SH-SY5Y (cell line): ENCODE results near the gene TMEM271.

Experiments used
- GATA2 ChIP-seq: IDR thresholded peaks from 2 replicates; pipeline ENCODE4 v1.6.1; 2011; ENCODE audit warnings: mild to moderate bottlenecking, low read depth, low read length
- GATA3 ChIP-seq: IDR thresholded peaks from 2 replicates; pipeline ENCODE4 v1.6.1; 2011; ENCODE audit warnings: low read depth, mild to moderate bottlenecking, low read length, moderate library complexity

DNA sequence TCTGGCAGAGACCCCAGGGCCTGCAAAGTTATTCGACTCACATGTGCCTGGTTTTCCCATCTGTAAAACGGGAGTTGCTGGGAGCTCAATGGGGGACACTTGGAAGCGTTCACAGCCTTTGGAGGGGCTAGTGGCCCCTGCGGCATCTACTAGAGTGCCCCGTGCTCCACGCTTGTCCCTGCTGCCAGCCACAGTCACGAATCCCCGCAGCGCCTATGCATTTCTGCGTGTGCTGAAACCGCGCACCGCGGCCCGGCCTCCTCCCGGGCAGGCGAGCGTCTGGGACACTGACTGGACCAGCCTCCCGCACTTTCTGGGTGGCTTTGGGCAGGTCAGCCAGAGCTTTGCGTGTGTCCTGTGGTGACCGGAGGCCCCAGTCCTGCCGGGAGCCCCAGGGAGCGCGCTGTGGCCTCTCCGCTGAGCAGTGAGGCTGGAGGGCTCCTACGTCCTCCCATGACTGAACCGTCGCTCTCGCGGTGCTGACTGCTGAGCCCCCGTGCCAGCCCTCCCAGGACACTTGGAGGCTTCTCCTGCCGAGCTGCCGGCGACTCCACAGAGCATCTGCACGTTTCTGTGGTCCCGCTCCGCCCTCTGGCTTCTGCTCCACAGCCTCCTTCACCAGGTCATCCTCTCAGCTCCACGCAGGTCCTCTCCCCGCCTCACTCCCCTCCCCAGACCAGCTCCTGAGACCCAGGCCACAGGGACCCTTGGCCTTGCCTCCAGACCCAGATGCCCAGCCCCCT lies 40.7 kb downstream of the TMEM271 start:
- TF ChIP-seq GATA2 (no peak), GATA3 (no peak)
